HepG2 (cell line): ENCODE measurements around the gene MGST2. TPM values are rescaled to one million over a fixed set of nuclear protein-coding genes. Genes with fewer than 3 reads are reported as not detected.

ENCODE experiments used
- ATAC-seq: fragments of 200-7000 bp; cut with Tn5 transposase; 3 replicates; pipeline ENCODE4 v1.9.1; 2020; ENCODE audit warnings: mild to moderate bottlenecking, moderate library complexity
- BruUV-seq: library from RNA; stranded (reverse); fragments of 400-500 nt; replicated peaks from 2 replicates; lab custom pipeline; 2021; lab: Mats Ljungman, UMichigan
- CTCF ChIA-PET: fragments of 300-600 bp; formaldehyde crosslinking; extraction: SDS; loops from one replicate; lab custom pipeline; 2021; ENCODE audit warnings: low total read pairs, inconsistent platforms, low intra/inter-chr PET ratio; lab: Yijun Ruan, JAX
- POLR2A ChIA-PET: fragments of 350-600 bp; sonication (Branson Sonifier 250); formaldehyde crosslinking; loops from one replicate; lab custom pipeline; 2020; ENCODE audit warnings: antibody characterized with exemption, inconsistent platforms; lab: Yijun Ruan, JAX
- DNase-seq: peaks from one replicate; pipeline ENCODE4 v3.0.0-alpha.2; 2015; ENCODE audit warnings: low spot score
- FAIRE-seq: peaks from 3 replicates; lab custom pipeline; 2011; peaks lifted over from hg19 to GRCh38; lab: Jason Lieb, UNC
- H2AFZ ChIP-seq: one replicate; pipeline ENCODE4 v1.6.1; 2011; ENCODE audit warnings: low read length, inconsistent platforms
- H3K27ac ChIP-seq: fragments of 300-600 bp; 3 replicates; pipeline ENCODE4 v1.8.0; 2011; ENCODE audit warnings: mixed run types, mild to moderate bottlenecking, mixed read lengths, low read length, inconsistent platforms; ENCODE audit not compliant: insufficient read depth; ENCODE audit errors: extremely low read length
- H3K27me3 ChIP-seq, 2 experiments: fragments of 200-600 bp in 1 of 2; 2 replicates in 1 of 2; 3 replicates in 1 of 2; pipeline versions ENCODE4 v1.6.0 to v1.8.0; 2011; ENCODE audit warnings: low read length in 2 of 2, mild to moderate bottlenecking in 2 of 2, moderate library complexity in 2 of 2, inconsistent platforms in 1 of 2; ENCODE audit not compliant: insufficient read depth in 2 of 2, control insufficient read depth in 1 of 2
- H3K36me3 ChIP-seq, 2 experiments: fragments of 200-600 bp in 1 of 2; replicated peaks in 1 of 2; 2 replicates in 1 of 2; 3 replicates in 1 of 2; pipeline versions ENCODE4 v1.5.1 to v1.8.0; 2011; ENCODE audit warnings: low read length in 2 of 2, inconsistent platforms in 1 of 2; ENCODE audit not compliant: insufficient read depth in 2 of 2, control insufficient read depth in 1 of 2
- H3K4me1 ChIP-seq: 2 replicates; pipeline ENCODE4 v1.5.1; 2012; ENCODE audit warnings: low read length, inconsistent platforms; ENCODE audit not compliant: insufficient read depth
- H3K4me2 ChIP-seq: 2 replicates; pipeline ENCODE4 v1.6.0; 2011; ENCODE audit warnings: low read depth, low read length, inconsistent platforms
- H3K4me3 ChIP-seq, 3 experiments: fragments of 200-600 bp in 1 of 3; sonication (generic), shearing (Covaris generic) in 1 of 3; replicated peaks in 1 of 3; 2 replicates each; pipeline ENCODE4 v1.5.1; 2011 to 2016; ENCODE audit warnings: low read length in 3 of 3, inconsistent platforms in 2 of 3, low read depth in 2 of 3, mild to moderate bottlenecking in 2 of 3, control low read depth in 1 of 3, mixed read lengths in 1 of 3; ENCODE audit not compliant: insufficient read depth in 1 of 3
- H3K79me2 ChIP-seq: one replicate; pipeline ENCODE4 v1.6.1; 2011; ENCODE audit warnings: low read length, inconsistent platforms; ENCODE audit not compliant: insufficient read depth
- H3K9ac ChIP-seq: 2 replicates; pipeline ENCODE4 v1.6.0; 2011; ENCODE audit warnings: mild to moderate bottlenecking, low read depth, low read length, inconsistent platforms; ENCODE audit not compliant: insufficient read depth
- H3K9me3 ChIP-seq: 2 replicates; pipeline ENCODE4 v1.5.1; 2012; ENCODE audit warnings: mild to moderate bottlenecking, low read length
- H4K20me1 ChIP-seq: 2 replicates; pipeline ENCODE4 v1.6.0; 2011; ENCODE audit warnings: inconsistent platforms, mild to moderate bottlenecking, low read length, moderate library complexity; ENCODE audit not compliant: insufficient read depth
- MIER2 ChIP-seq: IDR thresholded peaks from 2 replicates; pipeline ENCODE4 v1.6.1; 2016; ENCODE audit warnings: missing biosample characterization, missing genetic modification reagents
- SIN3B ChIP-seq: fragments of 150-350 bp; IDR thresholded peaks from 2 replicates; pipeline ENCODE4 v1.6.1; 2014; ENCODE audit warnings: low read length
- ZFP36L2 ChIP-seq: sonication (generic); formaldehyde crosslinking; IDR thresholded peaks from 2 replicates; pipeline ENCODE4 v1.4.0; 2020; ENCODE audit warnings: missing genetic modification reagents
- ZFP62 ChIP-seq: sonication (generic); formaldehyde crosslinking; IDR thresholded peaks from 2 replicates; pipeline ENCODE4 v1.4.0; 2020; ENCODE audit warnings: missing genetic modification reagents
- ZNF138 ChIP-seq: sonication (generic); formaldehyde crosslinking; IDR thresholded peaks from 2 replicates; pipeline ENCODE4 v1.5.0; 2020; ENCODE audit warnings: mild to moderate bottlenecking, low read depth, missing genetic modification reagents
- ZNF282 ChIP-seq: fragments of 450-650 bp; IDR thresholded peaks from 2 replicates; pipeline ENCODE4 v1.6.1; 2018; ENCODE audit not compliant: partially characterized antibody
- ZNF441 ChIP-seq: sonication (generic); formaldehyde crosslinking; IDR thresholded peaks from 2 replicates; pipeline ENCODE4 v1.7.0; 2021; ENCODE audit warnings: missing genetic modification reagents, borderline replicate concordance
- WGBS: methylation state at CpG from one replicate; pipeline ENCODE4 v1.1.6; 2017; ENCODE audit warnings: low lambda C conversion rate; 5-methylcytosine and 5-hydroxymethylcytosine counted together
- in situ Hi-C: cut with HindIII; loops from 2 replicates; pipeline ENCODE4 v1.10.0; 2017; ENCODE audit warnings: low pct_unique_long_range_greater_than_20kb; ENCODE audit not compliant: extremely low pct_ligation_motif_present
- intact Hi-C: fragments of 100-400 bp; cut with micrococcal nuclease; formaldehyde crosslinking; loops from one replicate; pipeline ENCODE4 v1.10.0; 2022; ENCODE audit not compliant: unreplicated experiment
- polyA plus RNA-seq, 8 experiments: library from polyadenylated mRNA; depleted of rRNA in 3 of 8; stranded (reverse) in 7 of 8; unstranded in 1 of 8; fragments of >200 nt; fragmentation: Illumina TruSeq in 4 of 8; extraction: Trizol in 4 of 8; gene quantifications; 2 replicates each; pipeline versions ENCODE4 v1.2.1 to v1.2.3, GENCODE V29; 2011 to 2016; ENCODE audit warnings: low read depth in 4 of 8, missing spikeins in 1 of 8, mixed read lengths in 1 of 8; ENCODE audit not compliant: insufficient read depth in 1 of 8
- total RNA-seq, 5 experiments: library from RNA; depleted of rRNA; stranded (reverse); fragments of >200 nt; fragmentation: Illumina TruSeq; extraction: Trizol; gene quantifications; 2 replicates each; pipeline ENCODE4 v1.2.3, GENCODE V29; 2016; ENCODE audit warnings: low read depth in 1 of 5
- TF ChIP-seq, protein P1 (sequence below): sonication (generic); formaldehyde crosslinking; IDR thresholded peaks from 2 replicates; pipeline ENCODE4 v1.4.0; 2020; ENCODE audit warnings: missing genetic modification reagents
- TF ChIP-seq, protein P2 (sequence below): sonication (generic); formaldehyde crosslinking; IDR thresholded peaks from 2 replicates; pipeline ENCODE4 v1.8.0; 2023; ENCODE audit warnings: mild to moderate bottlenecking, missing genetic modification reagents
- TF ChIP-seq, protein P3 (sequence below): sonication (generic); formaldehyde crosslinking; IDR thresholded peaks from 2 replicates; pipeline ENCODE4 v1.5.0; 2020; ENCODE audit warnings: mild to moderate bottlenecking, missing genetic modification reagents, moderate library complexity
- TF ChIP-seq, protein P4 (sequence below): sonication (generic); formaldehyde crosslinking; IDR thresholded peaks from 2 replicates; pipeline ENCODE4 v1.4.0; 2020; ENCODE audit warnings: missing genetic modification reagents, mild to moderate bottlenecking, borderline replicate concordance

Gene MGST2
- total and polyA plus RNA-seq, 2 of the 13 experiments (the other 11 are each of a cell fraction or from before 2014, with no cell fraction given) = 205 to 416 TPM

DNA sequence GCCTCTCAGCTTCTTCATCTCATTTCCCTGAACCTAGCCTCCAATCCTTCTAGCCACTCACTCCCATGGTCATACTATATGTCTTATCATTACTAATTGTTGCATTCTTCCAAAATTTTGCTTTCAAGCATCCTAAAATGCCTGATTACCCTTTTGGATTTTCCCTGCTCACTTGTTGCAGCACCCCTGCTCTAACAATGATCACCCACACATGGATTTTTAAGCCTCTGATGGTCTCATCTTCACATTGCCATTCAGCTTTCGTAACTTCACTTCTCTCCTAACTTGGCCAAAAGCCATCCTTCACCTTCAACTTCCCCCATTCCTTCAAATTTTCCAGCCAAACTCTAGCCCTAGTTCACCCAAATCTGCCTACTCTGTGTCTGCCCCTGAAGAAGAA lies 33.8 kb upstream of the MGST2 start:
- CTCF ChIA-PET = no interaction called here
- TF ChIP-seq ZNF282 (no peak), ZFP62 (CRISPR knock-in tag) (no peak), ZFP36L2 (no peak), ZNF441 (CRISPR knock-in tag) (no peak), SIN3B (no peak), ZNF138 (CRISPR knock-in tag) (no peak), MIER2 (CRISPR knock-in tag) (no peak)
- TF ChIP-seq, protein P1, sequence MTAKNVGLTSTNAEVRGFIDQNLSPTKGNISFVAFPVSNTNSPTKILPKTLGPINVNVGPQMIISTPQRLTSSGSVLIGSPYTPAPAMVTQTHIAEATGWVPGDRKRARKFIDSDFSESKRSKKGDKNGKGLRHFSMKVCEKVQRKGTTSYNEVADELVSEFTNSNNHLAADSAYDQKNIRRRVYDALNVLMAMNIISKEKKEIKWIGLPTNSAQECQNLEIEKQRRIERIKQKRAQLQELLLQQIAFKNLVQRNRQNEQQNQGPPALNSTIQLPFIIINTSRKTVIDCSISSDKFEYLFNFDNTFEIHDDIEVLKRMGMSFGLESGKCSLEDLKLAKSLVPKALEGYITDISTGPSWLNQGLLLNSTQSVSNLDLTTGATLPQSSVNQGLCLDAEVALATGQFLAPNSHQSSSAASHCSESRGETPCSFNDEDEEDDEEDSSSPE = no peak
- TF ChIP-seq, protein P2, sequence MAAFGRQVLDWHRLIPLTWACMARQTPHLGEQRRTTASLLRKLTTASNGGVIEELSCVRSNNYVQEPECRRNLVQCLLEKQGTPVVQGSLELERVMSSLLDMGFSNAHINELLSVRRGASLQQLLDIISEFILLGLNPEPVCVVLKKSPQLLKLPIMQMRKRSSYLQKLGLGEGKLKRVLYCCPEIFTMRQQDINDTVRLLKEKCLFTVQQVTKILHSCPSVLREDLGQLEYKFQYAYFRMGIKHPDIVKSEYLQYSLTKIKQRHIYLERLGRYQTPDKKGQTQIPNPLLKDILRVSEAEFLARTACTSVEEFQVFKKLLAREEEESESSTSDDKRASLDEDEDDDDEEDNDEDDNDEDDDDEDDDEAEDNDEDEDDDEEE (CRISPR knock-in tag) = no peak
- TF ChIP-seq, protein P3, sequence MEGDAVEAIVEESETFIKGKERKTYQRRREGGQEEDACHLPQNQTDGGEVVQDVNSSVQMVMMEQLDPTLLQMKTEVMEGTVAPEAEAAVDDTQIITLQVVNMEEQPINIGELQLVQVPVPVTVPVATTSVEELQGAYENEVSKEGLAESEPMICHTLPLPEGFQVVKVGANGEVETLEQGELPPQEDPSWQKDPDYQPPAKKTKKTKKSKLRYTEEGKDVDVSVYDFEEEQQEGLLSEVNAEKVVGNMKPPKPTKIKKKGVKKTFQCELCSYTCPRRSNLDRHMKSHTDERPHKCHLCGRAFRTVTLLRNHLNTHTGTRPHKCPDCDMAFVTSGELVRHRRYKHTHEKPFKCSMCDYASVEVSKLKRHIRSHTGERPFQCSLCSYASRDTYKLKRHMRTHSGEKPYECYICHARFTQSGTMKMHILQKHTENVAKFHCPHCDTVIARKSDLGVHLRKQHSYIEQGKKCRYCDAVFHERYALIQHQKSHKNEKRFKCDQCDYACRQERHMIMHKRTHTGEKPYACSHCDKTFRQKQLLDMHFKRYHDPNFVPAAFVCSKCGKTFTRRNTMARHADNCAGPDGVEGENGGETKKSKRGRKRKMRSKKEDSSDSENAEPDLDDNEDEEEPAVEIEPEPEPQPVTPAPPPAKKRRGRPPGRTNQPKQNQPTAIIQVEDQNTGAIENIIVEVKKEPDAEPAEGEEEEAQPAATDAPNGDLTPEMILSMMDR (CRISPR knock-in tag) = no peak
- TF ChIP-seq, protein P4, sequence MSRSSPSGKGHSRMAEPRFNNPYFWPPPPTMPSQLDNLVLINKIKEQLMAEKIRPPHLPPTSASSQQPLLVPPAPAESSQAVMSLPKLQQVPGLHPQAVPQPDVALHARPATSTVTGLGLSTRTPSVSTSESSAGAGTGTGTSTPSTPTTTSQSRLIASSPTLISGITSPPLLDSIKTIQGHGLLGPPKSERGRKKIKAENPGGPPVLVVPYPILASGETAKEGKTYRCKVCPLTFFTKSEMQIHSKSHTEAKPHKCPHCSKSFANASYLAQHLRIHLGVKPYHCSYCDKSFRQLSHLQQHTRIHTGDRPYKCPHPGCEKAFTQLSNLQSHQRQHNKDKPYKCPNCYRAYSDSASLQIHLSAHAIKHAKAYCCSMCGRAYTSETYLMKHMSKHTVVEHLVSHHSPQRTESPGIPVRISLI (CRISPR knock-in tag) = no peak

More for the DNA sequence above, 33.8 kb upstream of the MGST2 start:
- ATAC-seq = no peak
- WGBS = 6% methylated on average over 1 of the region's 1 CpG
- Histone ChIP-seq H3K9me3 (no peaks in the 10 kb centered on the region), H3K9ac (no peak overlapping the region), H3K27ac (no peak overlapping the region), H3K79me2 (no peaks in the 10 kb centered on the region), H2AFZ (no peak overlapping the region), H3K36me3 (no peaks in the 10 kb centered on the region), H3K4me3 (no peak overlapping the region), H3K4me1 (peaks cover 52% of the 10 kb centered on the region), H3K27me3 (no peaks in the 10 kb centered on the region), H4K20me1 (no peaks in the 10 kb centered on the region), H3K4me2 (no peak overlapping the region)
- in situ Hi-C loops = no loop called here
- no peak for DNase-seq
- intact Hi-C loops = no loop called here
- no TSS peak for BruUV-seq
- POLR2A ChIA-PET = no interaction called here
- no peak for FAIRE-seq
